HuH-7.5 (cell line): ENCODE data around the gene MYO5C.

Experiments
- DNase-seq: peaks from one replicate; pipeline ENCODE4 v3.0.0; 2011; ENCODE audit warnings: low spot score

MYO5C gene

GRCh38 chr15:52295421-52296001, at the start of gene MYO5C:
MYO5C (minus strand) TSS chr15:52295804; CDS start chr15:52295636, 168 bp downstream.
- DNase-seq: peak; percentile 80

- no peak for DNase-seq
These were observed 49.0 kb upstream of the MYO5C start for GRCh38 chr15:52344592-52344991.

GRCh38 chr15:52343831-52344230, 48.2 kb upstream of the MYO5C start:
- DNase-seq: no peak

GRCh38 chr15:52340093-52340492, 44.5 kb upstream of the MYO5C start:
- no peak for DNase-seq

- DNase-seq: no peak
These were observed 43.3 kb upstream of the MYO5C start for GRCh38 chr15:52338891-52339290.

- DNase-seq: no peak
These were observed 42.5 kb upstream of the MYO5C start for GRCh38 chr15:52338058-52338457.

GRCh38 chr15:52337198-52337853, 41.7 kb upstream of the MYO5C start:
- no peak for DNase-seq

- DNase-seq: peak; percentile 18
These were observed 40.9 kb upstream of the MYO5C start for GRCh38 chr15:52336529-52336928.

- DNase-seq: no peak
These were observed 39.0 kb upstream of the MYO5C start for GRCh38 chr15:52334491-52335160.

GRCh38 chr15:52331490-52332240, 36.1 kb upstream of the MYO5C start:
- peak; percentile 20 for DNase-seq

- DNase-seq: no peak
These were observed 34.4 kb upstream of the MYO5C start for GRCh38 chr15:52329987-52330386.

GRCh38 chr15:52329150-52329549, 33.5 kb upstream of the MYO5C start:
- no peak for DNase-seq

GRCh38 chr15:52328680-52329079, 33.1 kb upstream of the MYO5C start:
- no peak for DNase-seq

GRCh38 chr15:52326756-52327155, 31.2 kb upstream of the MYO5C start:
- no peak for DNase-seq

- no peak for DNase-seq
These were observed 28.5 kb upstream of the MYO5C start for GRCh38 chr15:52324109-52324508.

- no peak for DNase-seq
These were observed 23.3 kb upstream of the MYO5C start for GRCh38 chr15:52318729-52319500.

- no peak for DNase-seq
These were observed 22.1 kb upstream of the MYO5C start for GRCh38 chr15:52317688-52318087.

GRCh38 chr15:52317022-52317421, 21.4 kb upstream of the MYO5C start:
- DNase-seq: no peak

GRCh38 chr15:52309154-52309548, 13.5 kb upstream of the MYO5C start:
- DNase-seq: no peak

- no peak for DNase-seq
These were observed 13.0 kb upstream of the MYO5C start for GRCh38 chr15:52308446-52309153.

GRCh38 chr15:52307847-52308246, 12.2 kb upstream of the MYO5C start:
- DNase-seq: no peak
